Activated naive CD8-positive, alpha-beta T cell treated with anti-CD3 and anti-CD28 coated beads, Interleukin-2, amount 10 ng/mL, durations not matched to agents 7 days and 5 days (primary cell): ENCODE results near the gene MYO1A. TPM values are rescaled to one million over a fixed set of nuclear protein-coding genes. Genes with fewer than 3 reads are reported as not detected.

Experiments
- ATAC-seq: fragments of 150-1000 bp; cut with Tn5 transposase; one replicate; pipeline ENCODE4 v1.10.0; 2021; ENCODE audit warnings: low read depth, moderate library complexity
- POLR2A ChIA-PET: fragments of 350-600 bp; sonication (Branson Sonifier 250); formaldehyde crosslinking; loops from one replicate; lab custom pipeline; 2021; ENCODE audit warnings: antibody characterized with exemption; lab: Charles Lee
- DNase-seq: peaks from one replicate; pipeline ENCODE4 v3.0.0; 2021
- H3K27ac Mint-ChIP-seq: one replicate; pipeline ENCODE4 v1.8.0; 2022; ENCODE audit warnings: mild to moderate bottlenecking, mixed read lengths
- H3K27me3 Mint-ChIP-seq: one replicate; pipeline ENCODE4 v1.8.0; 2022; ENCODE audit warnings: mild to moderate bottlenecking, moderate library complexity, mixed read lengths
- H3K36me3 Mint-ChIP-seq: one replicate; pipeline ENCODE4 v1.8.0; 2021; ENCODE audit warnings: mild to moderate bottlenecking, mixed read lengths
- H3K4me1 Mint-ChIP-seq: one replicate; pipeline ENCODE4 v1.8.0; 2021; ENCODE audit warnings: mixed read lengths
- H3K4me3 Mint-ChIP-seq: one replicate; pipeline ENCODE4 v1.8.0; 2022; ENCODE audit warnings: mild to moderate bottlenecking, moderate library complexity, mixed read lengths
- H3K9me3 Mint-ChIP-seq: one replicate; pipeline ENCODE4 v1.8.0; 2021; ENCODE audit warnings: mixed read lengths
- total RNA-seq, 2 experiments: library from RNA; stranded (reverse); gene quantifications; one replicate each; pipeline ENCODE4 v1.2.3, GENCODE V29; 2021

MYO1A gene
- total RNA-seq, 2 experiments from 2014 or later = 1.2 to 2.1 TPM

- POLR2A ChIA-PET = interaction anchor here (0.8 to 16.0 kb wide), 8 partner anchors 8 to 138 kb away, joined by 3 to 225 read pairs (median 4); partner anchors contain the start of genes NEMP1, SHMT2, STAT6 and ZBTB39
- Mint-ChIP-seq H3K27ac (peak overlapping the region; percentile 77), H3K27me3 (no peaks in the 10 kb centered on the region), H3K36me3 (peaks cover 20% of the 10 kb centered on the region), H3K4me1 (peaks cover 46% of the 10 kb centered on the region), H3K4me3 (no peak overlapping the region), H3K9me3 (no peaks in the 10 kb centered on the region)
- ATAC-seq (no peak), DNase-seq (no peak)
Measured at GRCh38 chr12:57091638-57092528, 42.0 kb upstream of the MYO1A start.

- peaks cover 14% of the 10 kb centered on the region for H3K36me3 Mint-ChIP-seq
- peak overlapping the region; percentile 51 for H3K27ac Mint-ChIP-seq
- peaks cover 47% of the 10 kb centered on the region for H3K4me1 Mint-ChIP-seq
- peak overlapping the region; percentile 96 for H3K4me3 Mint-ChIP-seq
- DNase-seq (no peak), ATAC-seq (no peak)
- POLR2A ChIA-PET = interaction anchor here (0.8 to 16.0 kb wide), 6 partner anchors 9 to 139 kb away, joined by 3 to 225 read pairs (median 6); partner anchors contain the start of genes NEMP1, SHMT2 and STAT6
- H3K27me3 Mint-ChIP-seq = no peaks in the 10 kb centered on the region
- no peaks in the 10 kb centered on the region for H3K9me3 Mint-ChIP-seq
Measured at GRCh38 chr12:57090924-57091637, 41.2 kb upstream of the MYO1A start.

- Mint-ChIP-seq H3K27ac (peak overlapping the region; percentile 51), H3K27me3 (no peaks in the 10 kb centered on the region), H3K36me3 (peaks cover 11% of the 10 kb centered on the region), H3K9me3 (no peaks in the 10 kb centered on the region), H3K4me3 (peak overlapping the region; percentile 96), H3K4me1 (peaks cover 51% of the 10 kb centered on the region)
- POLR2A ChIA-PET = interaction anchor here (0.9 to 16.0 kb wide), 3 partner anchors 14 to 20 kb away, joined by 6 to 225 read pairs (median 166); partner anchors contain the start of genes NEMP1 and STAT6
- ATAC-seq = no peak
- DNase-seq = no peak
Measured at GRCh38 chr12:57090490-57090889, 40.6 kb upstream of the MYO1A start.

- DNase-seq = peak; percentile 72
- Mint-ChIP-seq H3K36me3 (peaks cover 11% of the 10 kb centered on the region), H3K4me3 (peak overlapping the region; percentile 96), H3K9me3 (no peaks in the 10 kb centered on the region), H3K27me3 (no peaks in the 10 kb centered on the region), H3K4me1 (peaks cover 58% of the 10 kb centered on the region), H3K27ac (peak overlapping the region; percentile 84)
- ATAC-seq = no peak
- POLR2A ChIA-PET = interaction anchor here (1.5 to 16.0 kb wide), 5 partner anchors 8 to 730 kb away, joined by 3 to 225 read pairs (median 9); partner anchors contain the start of genes NEMP1, STAT2 and STAT6
Measured at GRCh38 chr12:57089271-57090245, 39.6 kb upstream of the MYO1A start.

GRCh38 chr12:57088354-57089270, 38.7 kb upstream of the MYO1A start, which contains the start of gene NAB2:
TSS of gene NAB2 (plus strand) at chr12:57089114. CDS start at chr12:57089272, 158 bp downstream.
- DNase-seq (peak; percentile 94), ATAC-seq (peak; percentile 73)
- Mint-ChIP-seq H3K36me3 (peaks cover 9% of the 10 kb centered on the region), H3K9me3 (no peaks in the 10 kb centered on the region), H3K27ac (peak within 1 kb of the TSS; percentile 89), H3K4me3 (peak within 1 kb of the TSS; percentile 96), H3K27me3 (no peaks in the 10 kb centered on the region), H3K4me1 (peaks cover 52% of the 10 kb centered on the region)
- POLR2A ChIA-PET = interaction anchor here (0.6 to 16.0 kb wide), 6 partner anchors 9 to 729 kb away, joined by 3 to 225 read pairs (median 8); partner anchors contain the start of genes NEMP1, STAT2 and STAT6

- H3K9me3 Mint-ChIP-seq = no peaks in the 10 kb centered on the region
- H3K27me3 Mint-ChIP-seq = no peaks in the 10 kb centered on the region
- POLR2A ChIA-PET = interaction anchor here (0.6 to 16.0 kb wide), 3 partner anchors 13 to 335 kb away, joined by 3 to 225 read pairs (median 166); partner anchors contain the start of genes NEMP1 and STAT6
- peak overlapping the region; percentile 81 for H3K4me3 Mint-ChIP-seq
- peak overlapping the region; percentile 89 for H3K27ac Mint-ChIP-seq
- peaks cover 47% of the 10 kb centered on the region for H3K4me1 Mint-ChIP-seq
- ATAC-seq (peak; percentile 30), DNase-seq (peak; percentile 77)
- peaks cover 8% of the 10 kb centered on the region for H3K36me3 Mint-ChIP-seq
Measured at GRCh38 chr12:57087691-57088353, 37.9 kb upstream of the MYO1A start.

- no peaks in the 10 kb centered on the region for H3K9me3 Mint-ChIP-seq
- H3K27me3 Mint-ChIP-seq = no peaks in the 10 kb centered on the region
- H3K36me3 Mint-ChIP-seq = peaks cover 8% of the 10 kb centered on the region
- ATAC-seq (peak; percentile 40), DNase-seq (peak; percentile 80)
- peaks cover 42% of the 10 kb centered on the region for H3K4me1 Mint-ChIP-seq
- POLR2A ChIA-PET = interaction anchor here (8.8 to 16.0 kb wide), 2 partner anchors 12 to 23 kb away, joined by 166 to 225 read pairs; partner anchors contain the start of genes NEMP1 and STAT6
- H3K4me3 Mint-ChIP-seq = peak overlapping the region; percentile 81
- H3K27ac Mint-ChIP-seq = peak overlapping the region; percentile 94
Measured at GRCh38 chr12:57087010-57087690, 37.2 kb upstream of the MYO1A start.

- H3K27ac Mint-ChIP-seq = peak overlapping the region; percentile 94
- peaks cover 36% of the 10 kb centered on the region for H3K4me1 Mint-ChIP-seq
- peak overlapping the region; percentile 81 for H3K4me3 Mint-ChIP-seq
- H3K9me3 Mint-ChIP-seq = no peaks in the 10 kb centered on the region
- POLR2A ChIA-PET = interaction anchor here (8.8 to 16.0 kb wide), 2 partner anchors 12 to 24 kb away, joined by 166 to 225 read pairs; partner anchors contain the start of genes NEMP1 and STAT6
- ATAC-seq (no peak), DNase-seq (peak; percentile 57)
- H3K27me3 Mint-ChIP-seq = no peaks in the 10 kb centered on the region
- H3K36me3 Mint-ChIP-seq = peaks cover 4% of the 10 kb centered on the region
Measured at GRCh38 chr12:57086493-57087009, 36.6 kb upstream of the MYO1A start.

- POLR2A ChIA-PET = interaction anchor here (8.8 to 16.0 kb wide), 2 partner anchors 11 to 24 kb away, joined by 166 to 225 read pairs; partner anchors contain the start of genes NEMP1 and STAT6
- Mint-ChIP-seq H3K36me3 (peaks cover 4% of the 10 kb centered on the region), H3K27ac (peak overlapping the region; percentile 94), H3K9me3 (no peaks in the 10 kb centered on the region), H3K4me1 (peaks cover 35% of the 10 kb centered on the region), H3K27me3 (no peaks in the 10 kb centered on the region), H3K4me3 (peak overlapping the region; percentile 81)
- no peak for DNase-seq
- ATAC-seq = no peak
Measured at GRCh38 chr12:57085999-57086492, 36.1 kb upstream of the MYO1A start.

- POLR2A ChIA-PET = interaction anchor here (4.9 to 14.2 kb wide), 2 partner anchors 13 to 30 kb away, joined by 84 to 225 read pairs; partner anchors contain the start of genes NAB2 and STAT6
- Mint-ChIP-seq H3K4me3 (no peak overlapping the region), H3K4me1 (peaks cover 26% of the 10 kb centered on the region)
Measured at GRCh38 chr12:57080855-57081254, 30.9 kb upstream of the MYO1A start.

More at GRCh38 chr12:57080855-57081254, 30.9 kb upstream of the MYO1A start:
- ATAC-seq (no peak), DNase-seq (no peak)
- H3K27me3 Mint-ChIP-seq = no peaks in the 10 kb centered on the region
- no peaks in the 10 kb centered on the region for H3K9me3 Mint-ChIP-seq
- H3K27ac Mint-ChIP-seq = no peak overlapping the region
- H3K36me3 Mint-ChIP-seq = peaks cover 5% of the 10 kb centered on the region
